B cell (primary cell): ENCODE results near the gene KIAA1328.

Experiments used
- CTCF ChIP-seq: fragments of 200-600 bp; IDR thresholded peaks from one replicate; pipeline ENCODE4 v1.8.0; 2022; ENCODE audit warnings: antibody characterized with exemption, mild to moderate bottlenecking
- EZH2 ChIP-seq: IDR thresholded peaks from 2 replicates; pipeline ENCODE4 v1.6.1; 2012; ENCODE audit warnings: borderline replicate concordance, low read depth, mild to moderate bottlenecking, moderate library complexity, low read length; ENCODE audit not compliant: insufficient read depth, poor library complexity, severe bottlenecking

GRCh38 chr18:37230768-37231167, 401.8 kb downstream of the KIAA1328 start:
- no peak for TF ChIP-seq CTCF
- no peak for TF ChIP-seq EZH2
